Adipocyte (in vitro differentiated cells): Measurements from ENCODE around the gene DHTKD1.
A peak's percentile ranks its signal among the peaks of the same experiment; 100 is the strongest.

ENCODE experiments used
- DNase-seq: peaks from one replicate; pipeline ENCODE4 v3.0.0-alpha.2; 2015; ENCODE audit warnings: low read depth
- H3K27me3 ChIP-seq: replicated peaks from 2 replicates; pipeline ENCODE4 v1.7.0; 2013; ENCODE audit warnings: mild to moderate bottlenecking, low read length, moderate library complexity; ENCODE audit not compliant: control insufficient read depth, insufficient read depth
- H3K36me3 ChIP-seq: 2 replicates; pipeline ENCODE4 v1.7.0; 2013; ENCODE audit warnings: low read length, mild to moderate bottlenecking, moderate library complexity; ENCODE audit not compliant: control insufficient read depth, insufficient read depth, severe bottlenecking
- H3K4me1 ChIP-seq: 2 replicates; pipeline ENCODE4 v1.7.0; 2013; ENCODE audit warnings: mild to moderate bottlenecking, low read length, moderate library complexity; ENCODE audit not compliant: control insufficient read depth, insufficient read depth
- H3K4me3 ChIP-seq: 2 replicates; pipeline ENCODE4 v1.7.0; 2013; ENCODE audit warnings: mild to moderate bottlenecking, low read length, moderate library complexity
- H3K9ac ChIP-seq: 2 replicates; pipeline ENCODE4 v1.7.0; 2013; ENCODE audit warnings: mild to moderate bottlenecking, low read length, moderate library complexity
- H3K9me3 ChIP-seq: 2 replicates; pipeline ENCODE4 v1.7.0; 2013; ENCODE audit warnings: mild to moderate bottlenecking, low read length, moderate library complexity; ENCODE audit not compliant: control insufficient read depth

DHTKD1 gene

GRCh38 chr10:12068449-12069269 lies at the start of gene DHTKD1:
Gene DHTKD1 (plus strand): TSS chr10:12068954. CDS start chr10:12069034, 80 bp downstream.
- H3K36me3 ChIP-seq = no peaks in the 10 kb centered on the region
- DNase-seq = peak; percentile 99
- no peaks in the 10 kb centered on the region for H3K27me3 ChIP-seq
- peak within 1 kb of the TSS; percentile 90 for H3K4me3 ChIP-seq
- peaks cover 5% of the 10 kb centered on the region for H3K4me1 ChIP-seq
- H3K9me3 ChIP-seq = no peaks in the 10 kb centered on the region
- peak within 1 kb of the TSS; percentile 89 for H3K9ac ChIP-seq

GRCh38 chr10:12019283-12019971 lies 49.3 kb upstream of the DHTKD1 start:
- Histone ChIP-seq H3K36me3 (peaks cover 11% of the 10 kb centered on the region), H3K9me3 (no peaks in the 10 kb centered on the region), H3K27me3 (no peaks in the 10 kb centered on the region), H3K4me3 (peak overlapping the region; percentile 33), H3K4me1 (peaks cover 14% of the 10 kb centered on the region), H3K9ac (peak overlapping the region; percentile 22)
- no peak for DNase-seq

- no peak overlapping the region for H3K9ac ChIP-seq
- no peaks in the 10 kb centered on the region for H3K9me3 ChIP-seq
- peaks cover 14% of the 10 kb centered on the region for H3K4me1 ChIP-seq
- H3K4me3 ChIP-seq = no peak overlapping the region
- peaks cover 11% of the 10 kb centered on the region for H3K36me3 ChIP-seq
- no peaks in the 10 kb centered on the region for H3K27me3 ChIP-seq
- DNase-seq = no peak
These were observed 48.2 kb upstream of the DHTKD1 start for GRCh38 chr10:12020574-12020973.

GRCh38 chr10:12022580-12023257 lies 46.0 kb upstream of the DHTKD1 start:
- DNase-seq = no peak
- H3K9me3 ChIP-seq = no peaks in the 10 kb centered on the region
- no peak overlapping the region for H3K4me3 ChIP-seq
- peaks cover 14% of the 10 kb centered on the region for H3K4me1 ChIP-seq
- peaks cover 21% of the 10 kb centered on the region for H3K36me3 ChIP-seq
- H3K27me3 ChIP-seq = no peaks in the 10 kb centered on the region
- no peak overlapping the region for H3K9ac ChIP-seq

- Histone ChIP-seq H3K4me3 (no peak overlapping the region), H3K9me3 (no peaks in the 10 kb centered on the region), H3K27me3 (no peaks in the 10 kb centered on the region), H3K9ac (no peak overlapping the region), H3K36me3 (peaks cover 35% of the 10 kb centered on the region), H3K4me1 (no peaks in the 10 kb centered on the region)
- no peak for DNase-seq
These were observed 43.2 kb upstream of the DHTKD1 start for GRCh38 chr10:12025591-12025990.

- Histone ChIP-seq H3K9me3 (no peaks in the 10 kb centered on the region), H3K4me3 (no peak overlapping the region), H3K4me1 (no peaks in the 10 kb centered on the region), H3K27me3 (no peaks in the 10 kb centered on the region), H3K36me3 (peaks cover 39% of the 10 kb centered on the region), H3K9ac (no peak overlapping the region)
- DNase-seq = no peak
These were observed 41.2 kb upstream of the DHTKD1 start for GRCh38 chr10:12027539-12027938.

- no peak for DNase-seq
- Histone ChIP-seq H3K9ac (no peak overlapping the region), H3K4me1 (no peaks in the 10 kb centered on the region), H3K4me3 (no peak overlapping the region), H3K9me3 (no peaks in the 10 kb centered on the region), H3K27me3 (no peaks in the 10 kb centered on the region), H3K36me3 (peaks cover 65% of the 10 kb centered on the region)
These were observed 37.4 kb upstream of the DHTKD1 start for GRCh38 chr10:12031404-12031803.

- Histone ChIP-seq H3K4me1 (peaks cover 11% of the 10 kb centered on the region), H3K4me3 (no peak overlapping the region), H3K9ac (no peak overlapping the region), H3K9me3 (no peaks in the 10 kb centered on the region), H3K36me3 (peaks cover 37% of the 10 kb centered on the region), H3K27me3 (no peaks in the 10 kb centered on the region)
- DNase-seq = no peak
These were observed 32.6 kb upstream of the DHTKD1 start for GRCh38 chr10:12036073-12036655.

GRCh38 chr10:12041766-12042408 lies 26.9 kb upstream of the DHTKD1 start:
- peak; percentile 62 for DNase-seq
- no peaks in the 10 kb centered on the region for H3K27me3 ChIP-seq
- peak overlapping the region; percentile 95 for H3K9ac ChIP-seq
- no peaks in the 10 kb centered on the region for H3K9me3 ChIP-seq
- peaks cover 20% of the 10 kb centered on the region for H3K4me1 ChIP-seq
- no peaks in the 10 kb centered on the region for H3K36me3 ChIP-seq
- peak overlapping the region; percentile 93 for H3K4me3 ChIP-seq

- peak; percentile 66 for DNase-seq
- Histone ChIP-seq H3K27me3 (no peaks in the 10 kb centered on the region), H3K9me3 (no peaks in the 10 kb centered on the region), H3K4me1 (peaks cover 18% of the 10 kb centered on the region), H3K4me3 (peak overlapping the region; percentile 93), H3K36me3 (no peaks in the 10 kb centered on the region), H3K9ac (peak overlapping the region; percentile 95)
These were observed 26.4 kb upstream of the DHTKD1 start for GRCh38 chr10:12042409-12042796.
